HFF-Myc (cell line): ENCODE results near the gene ST6GALNAC3.

ENCODE experiments used
- DNase-seq: peaks from one replicate; pipeline ENCODE4 v3.0.0-alpha.2; 2011; ENCODE audit warnings: low read depth; ENCODE audit errors: extremely low read depth
- H3K4me3 ChIP-seq: replicated peaks from 2 replicates; pipeline ENCODE4 v1.5.1; 2011; ENCODE audit warnings: low read depth, mild to moderate bottlenecking, control low read depth, low read length
- CTCF ChIP-seq: IDR thresholded peaks from 2 replicates; pipeline ENCODE4 v1.5.1; 2012; ENCODE audit warnings: mild to moderate bottlenecking, low read depth, low read length, control low read depth; ENCODE audit errors: missing control alignments

Gene ST6GALNAC3

DNA sequence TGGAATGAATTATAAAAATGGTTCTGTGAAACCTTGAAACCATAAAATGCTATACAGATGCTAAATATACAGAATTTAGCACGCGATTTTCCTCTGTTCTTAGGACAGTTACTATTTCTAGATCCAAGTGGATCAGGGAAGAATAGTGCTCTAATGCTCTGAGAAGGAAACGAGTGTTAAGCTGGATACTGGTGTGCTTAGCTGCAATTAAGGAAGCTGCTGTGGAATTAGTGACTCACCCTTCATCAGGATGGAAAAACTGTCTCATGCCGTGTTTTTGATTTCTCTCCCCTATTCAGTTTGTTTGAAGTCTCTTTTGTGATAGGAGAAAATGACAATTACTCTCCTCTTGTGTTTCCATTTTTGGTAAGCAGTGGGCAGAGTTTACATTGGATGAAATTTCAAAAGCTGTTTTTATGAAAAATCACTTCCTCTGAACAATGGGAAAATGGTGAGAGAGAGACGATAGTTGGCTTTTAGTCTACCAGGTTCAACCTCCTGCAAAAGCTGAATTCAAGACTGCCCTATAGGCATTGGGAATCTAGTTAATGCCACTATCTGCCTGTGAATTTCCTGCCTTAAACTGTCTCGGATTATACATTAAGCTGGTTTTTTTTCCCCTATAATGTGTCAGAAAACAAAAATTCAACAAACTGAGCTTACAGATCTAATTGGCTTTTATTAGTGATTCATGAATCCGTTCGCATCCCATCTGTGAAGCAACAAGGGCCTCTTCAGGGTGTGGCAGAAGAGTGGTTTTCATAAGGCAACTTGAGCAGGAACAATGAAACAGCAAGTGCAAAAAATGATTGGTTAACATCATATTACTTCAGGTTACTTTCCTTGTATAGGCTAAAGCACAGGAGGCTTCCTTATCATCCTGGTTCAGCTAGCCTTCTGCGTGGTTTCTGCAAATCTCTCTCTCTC, 179.8 kb downstream of the ST6GALNAC3 start:
- DNase-seq = no peak
- H3K4me3 ChIP-seq = no peak overlapping the region

DNA sequence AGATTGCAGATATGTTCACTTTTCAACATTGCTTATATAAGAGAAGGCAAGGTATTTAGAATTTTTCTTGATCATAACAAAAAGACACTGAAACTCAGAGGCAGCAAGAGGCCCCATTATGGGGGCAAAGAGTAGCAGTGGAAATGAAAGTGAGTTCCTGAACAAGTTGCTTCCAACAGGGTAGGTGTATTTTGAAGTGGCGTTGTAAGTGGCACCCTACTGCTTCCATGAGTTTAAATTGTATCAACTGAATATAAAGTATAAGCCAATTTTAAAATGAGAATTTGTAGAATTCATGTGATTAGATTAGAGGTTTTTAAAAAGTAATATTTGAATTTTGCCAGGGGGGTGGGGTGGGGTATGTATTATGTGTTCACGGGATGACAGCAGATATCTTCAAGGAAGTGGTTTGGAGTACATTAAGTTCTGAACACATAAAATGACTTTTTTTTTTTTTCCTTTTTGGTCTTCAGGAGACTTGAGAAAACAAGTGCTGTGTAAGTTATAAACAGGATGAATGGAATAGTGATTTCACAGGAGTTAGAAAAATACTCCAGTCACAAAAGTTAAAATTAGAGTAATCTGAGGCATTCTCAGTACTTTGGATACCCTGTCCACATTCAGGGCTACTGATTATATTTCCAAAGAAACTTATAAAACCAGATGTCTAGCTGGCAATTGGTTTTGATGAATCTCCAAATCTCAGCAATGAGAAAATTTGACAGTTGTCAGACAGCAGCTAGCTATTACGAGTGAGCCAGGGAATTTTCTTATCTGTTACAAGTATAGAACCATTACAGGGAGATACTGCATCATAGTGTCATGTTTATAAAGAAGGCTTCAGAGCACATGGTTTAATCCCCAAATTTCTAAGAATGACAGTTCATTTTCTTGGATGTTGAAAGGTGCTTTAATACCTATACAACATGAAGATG, 182.0 kb downstream of the ST6GALNAC3 start:
- no peak for TF ChIP-seq CTCF
- H3K4me3 ChIP-seq = no peak overlapping the region
- DNase-seq = no peak

More for the DNA sequence above, 179.8 kb downstream of the ST6GALNAC3 start:
- no peak for TF ChIP-seq CTCF

DNA sequence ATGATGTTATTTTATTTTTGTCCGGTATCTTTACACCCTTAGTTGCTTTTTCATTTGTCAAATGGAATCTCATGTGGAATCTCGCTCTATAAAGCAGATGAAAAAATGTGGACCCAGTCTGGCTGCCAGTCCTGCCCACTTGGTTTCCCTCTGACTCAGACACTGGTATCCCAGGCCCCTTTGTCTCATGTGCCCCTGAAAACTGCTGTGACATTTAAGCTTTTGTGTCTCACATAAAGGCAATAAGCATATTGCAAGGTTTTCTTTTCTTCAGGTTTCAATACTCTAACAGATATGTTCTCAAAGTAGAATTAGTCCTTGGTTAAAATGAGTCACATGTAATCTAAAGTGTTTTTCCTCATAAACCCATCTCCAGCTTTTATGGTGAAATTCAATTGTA, 183.3 kb downstream of the ST6GALNAC3 start:
- DNase-seq = no peak
- no peak overlapping the region for H3K4me3 ChIP-seq
- no peak for TF ChIP-seq CTCF

DNA sequence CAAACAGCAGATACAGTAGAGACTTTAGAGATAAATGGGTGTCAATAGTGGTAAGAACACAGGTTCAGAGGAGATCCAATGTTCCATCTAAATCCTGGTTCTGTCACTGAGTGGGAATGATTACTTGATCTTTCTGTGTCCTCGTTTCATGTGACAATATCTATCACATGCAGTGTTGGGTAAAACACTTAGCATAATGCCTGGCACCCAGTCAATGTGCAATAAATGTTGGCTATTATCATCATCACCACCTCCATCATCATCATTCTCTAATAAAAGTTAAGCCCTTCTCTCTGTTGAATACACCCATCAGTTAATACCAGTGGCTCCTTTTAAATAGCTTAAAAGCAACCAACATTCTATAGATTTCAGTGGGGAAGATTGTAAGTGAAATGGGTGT, 184.7 kb downstream of the ST6GALNAC3 start:
- no peak for TF ChIP-seq CTCF
- no peak for DNase-seq
- H3K4me3 ChIP-seq = no peak overlapping the region

DNA sequence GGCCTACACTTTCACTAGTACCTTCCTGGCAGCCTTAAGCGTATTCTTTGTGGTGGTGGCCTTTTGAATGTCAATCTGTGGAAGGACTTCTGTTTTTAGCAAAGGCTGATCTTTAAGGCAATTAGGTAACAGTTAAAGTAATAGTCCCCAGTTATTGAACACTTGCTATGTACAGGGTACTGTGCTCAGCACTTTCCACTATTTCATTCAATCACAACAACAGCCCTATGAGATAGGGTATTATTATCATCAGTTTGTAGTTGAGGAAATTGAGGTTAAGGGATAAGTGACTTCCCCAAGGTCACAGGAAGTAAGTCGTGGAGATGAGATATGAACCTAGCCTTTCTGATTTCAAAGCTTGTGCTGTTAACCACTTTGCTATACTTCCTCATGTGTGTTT, 185.7 kb downstream of the ST6GALNAC3 start:
- no peak for DNase-seq
- TF ChIP-seq CTCF = no peak
- no peak overlapping the region for H3K4me3 ChIP-seq

GRCh38 chr1:76262601-76263000, 188.1 kb downstream of the ST6GALNAC3 start:
- H3K4me3 ChIP-seq = no peak overlapping the region
- DNase-seq = no peak
- no peak for TF ChIP-seq CTCF
